Upper lobe of left lung (tissue), 4 donors: ENCODE measurements around the gene KCNIP2.

Experiments used
- EP300 ChIP-seq, 4 donors: sonication (generic); formaldehyde crosslinking; IDR thresholded peaks; one replicate each; pipeline ENCODE4 v1.5.1; 2017; ENCODE audit warnings: antibody characterized with exemption in 4 of 4, control low read depth in 2 of 4
- POLR2A ChIP-seq, 4 donors: fragments of 450-650 bp; IDR thresholded peaks; one replicate each; pipeline ENCODE4 v1.5.1; 2016 to 2017; ENCODE audit warnings: antibody characterized with exemption in 4 of 4, mild to moderate bottlenecking in 2 of 4
- POLR2AphosphoS5 ChIP-seq, 2 donors: sonication (generic); formaldehyde crosslinking; IDR thresholded peaks; one replicate each; pipeline ENCODE4 v1.5.1; 2017; ENCODE audit warnings: antibody characterized with exemption in 2 of 2
- TF ChIP-seq, protein P1 (sequence below), 6 experiments: fragments of 450-650 bp in 4 of 6; fragments of 200-600 bp in 2 of 6; sonication (generic) in 2 of 6; IDR thresholded peaks; one replicate each; pipeline ENCODE4 v1.5.1; 2016 to 2019; ENCODE audit warnings: antibody characterized with exemption in 6 of 6

DNA sequence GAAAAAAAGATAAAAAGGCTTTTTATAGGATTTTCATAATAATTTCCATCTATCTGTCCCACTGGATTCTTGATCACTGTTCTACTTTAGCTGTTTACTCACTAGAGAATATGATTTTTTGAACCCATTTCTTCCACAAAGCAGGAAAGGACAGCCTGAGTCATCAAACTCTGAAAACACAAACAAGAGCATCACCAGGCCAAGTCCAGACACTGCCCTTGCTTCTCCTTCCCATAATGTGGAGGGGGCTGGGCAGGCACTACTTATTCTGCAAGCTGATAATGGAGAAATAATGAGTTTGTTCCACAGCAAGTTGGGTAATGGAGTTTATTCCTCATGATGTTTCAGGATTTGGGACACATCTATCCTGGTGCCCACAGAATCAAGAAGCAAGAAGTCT lies 13.0 kb upstream of the KCNIP2 start:
- TF ChIP-seq EP300 (IDR thresholded peaks at IDR 0.05) (no peak), POLR2A (IDR thresholded peaks at IDR 0.05) (no peak), POLR2AphosphoS5 (IDR thresholded peaks at IDR 0.05) (no peak)
- TF ChIP-seq, protein P1, sequence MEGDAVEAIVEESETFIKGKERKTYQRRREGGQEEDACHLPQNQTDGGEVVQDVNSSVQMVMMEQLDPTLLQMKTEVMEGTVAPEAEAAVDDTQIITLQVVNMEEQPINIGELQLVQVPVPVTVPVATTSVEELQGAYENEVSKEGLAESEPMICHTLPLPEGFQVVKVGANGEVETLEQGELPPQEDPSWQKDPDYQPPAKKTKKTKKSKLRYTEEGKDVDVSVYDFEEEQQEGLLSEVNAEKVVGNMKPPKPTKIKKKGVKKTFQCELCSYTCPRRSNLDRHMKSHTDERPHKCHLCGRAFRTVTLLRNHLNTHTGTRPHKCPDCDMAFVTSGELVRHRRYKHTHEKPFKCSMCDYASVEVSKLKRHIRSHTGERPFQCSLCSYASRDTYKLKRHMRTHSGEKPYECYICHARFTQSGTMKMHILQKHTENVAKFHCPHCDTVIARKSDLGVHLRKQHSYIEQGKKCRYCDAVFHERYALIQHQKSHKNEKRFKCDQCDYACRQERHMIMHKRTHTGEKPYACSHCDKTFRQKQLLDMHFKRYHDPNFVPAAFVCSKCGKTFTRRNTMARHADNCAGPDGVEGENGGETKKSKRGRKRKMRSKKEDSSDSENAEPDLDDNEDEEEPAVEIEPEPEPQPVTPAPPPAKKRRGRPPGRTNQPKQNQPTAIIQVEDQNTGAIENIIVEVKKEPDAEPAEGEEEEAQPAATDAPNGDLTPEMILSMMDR (IDR thresholded peaks at IDR 0.05): no peak
